ENCODE results near the gene SLC7A6OS. TPM values are rescaled to one million over a fixed set of nuclear protein-coding genes. Genes with fewer than 3 reads are reported as not detected.

SLC7A6OS gene
- total RNA-seq, 2 experiments from 2014 or later = 20.9 to 22.6 TPM

DNA sequence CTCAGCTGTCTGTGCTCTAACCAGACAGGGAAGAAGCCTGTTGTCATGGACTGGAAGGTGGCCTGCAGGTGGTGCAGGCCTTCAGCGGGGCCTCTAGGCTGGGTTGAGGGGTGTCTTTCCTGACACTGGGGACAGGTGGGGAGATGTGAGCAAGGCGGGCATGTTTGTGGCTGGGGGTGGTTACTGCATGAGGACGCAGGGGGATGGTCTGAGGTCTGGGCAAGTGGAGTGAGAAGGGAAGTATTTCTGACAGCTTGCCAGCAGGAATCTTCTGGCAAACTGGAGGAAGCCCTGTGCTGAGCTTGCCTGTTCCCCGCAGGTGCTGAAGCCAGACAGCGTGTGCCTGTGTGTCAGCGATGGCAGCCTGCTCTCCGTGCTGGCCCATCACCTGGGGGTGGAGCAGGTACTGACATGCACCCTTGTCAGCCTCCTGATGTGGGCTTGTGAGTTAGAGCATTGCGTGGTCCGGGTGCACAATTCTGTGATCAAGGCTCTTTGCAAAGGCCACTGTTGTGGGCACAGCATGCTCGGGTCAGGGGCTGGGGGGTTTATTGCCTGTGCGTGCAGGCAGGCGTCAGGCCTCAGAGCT is 36.2 kb upstream of the SLC7A6OS start:
- ChIA-PET POLR2A (interaction anchor here (0.5 kb wide), 1 partner anchor 250 kb away, joined by 6 read pairs; no protein-coding TSS in a partner anchor), CTCF (no interaction called here)

DNA sequence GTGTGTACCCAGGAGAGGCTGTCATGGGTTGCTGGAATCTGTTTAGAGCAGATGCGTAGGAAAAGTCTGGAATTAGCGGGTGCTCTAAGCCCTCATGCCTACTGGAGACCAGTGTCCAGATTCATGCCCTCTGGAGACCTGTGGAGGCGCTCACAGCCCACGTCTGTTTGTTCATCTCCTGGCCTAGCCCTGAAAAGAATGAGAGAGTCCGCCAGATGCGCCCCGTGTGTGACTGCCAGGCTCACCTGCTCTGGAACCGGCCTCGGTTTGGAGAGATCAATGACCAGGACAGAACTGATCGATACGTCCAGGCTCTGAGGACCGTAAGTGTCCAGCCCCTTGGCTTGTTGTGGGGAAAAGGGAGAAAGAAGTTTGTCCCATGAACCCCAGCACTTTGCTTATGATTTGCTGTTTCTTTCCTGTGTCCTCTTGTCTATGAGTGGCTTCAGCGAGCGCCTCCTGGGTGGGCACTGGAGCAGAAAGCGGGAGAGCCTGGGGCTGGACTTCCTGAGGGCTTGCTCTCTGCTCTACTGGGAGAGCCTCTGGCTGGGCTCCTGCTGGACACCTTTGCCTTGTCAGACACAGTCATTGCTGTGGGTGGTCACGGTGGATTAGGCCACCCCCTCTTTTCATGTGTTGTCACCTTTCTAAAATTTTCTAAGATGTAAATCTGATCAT is 35.4 kb upstream of the SLC7A6OS start:
- CTCF ChIA-PET = interaction anchor here (0.8 kb wide), 1 partner anchor 82 kb away, joined by 3 read pairs; the partner anchor contains the start of gene SLC7A6
- POLR2A ChIA-PET = no interaction called here

DNA sequence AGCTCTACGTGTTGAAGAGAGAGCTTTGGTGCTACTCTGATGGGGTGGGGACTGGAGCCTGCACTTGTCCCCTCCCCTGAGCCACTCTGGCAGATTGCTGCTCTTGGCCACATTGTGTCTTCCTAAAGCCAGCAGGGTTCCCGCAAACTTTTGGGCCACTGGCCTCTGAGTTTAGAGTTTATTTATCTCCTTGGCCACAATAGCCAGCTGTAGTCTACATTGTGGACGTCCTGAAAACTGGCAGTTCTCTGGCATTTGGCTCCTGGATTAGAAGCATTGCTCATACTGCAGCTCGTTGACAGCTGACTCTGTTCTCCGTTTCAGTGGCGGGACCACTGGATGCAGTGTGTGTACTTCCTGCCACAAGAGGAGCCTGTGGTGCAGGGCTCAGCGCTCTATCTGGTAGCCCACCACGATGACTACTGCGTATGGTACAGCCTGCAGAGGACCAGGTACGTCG is 34.6 kb upstream of the SLC7A6OS start:
- POLR2A ChIA-PET = no interaction called here

DNA sequence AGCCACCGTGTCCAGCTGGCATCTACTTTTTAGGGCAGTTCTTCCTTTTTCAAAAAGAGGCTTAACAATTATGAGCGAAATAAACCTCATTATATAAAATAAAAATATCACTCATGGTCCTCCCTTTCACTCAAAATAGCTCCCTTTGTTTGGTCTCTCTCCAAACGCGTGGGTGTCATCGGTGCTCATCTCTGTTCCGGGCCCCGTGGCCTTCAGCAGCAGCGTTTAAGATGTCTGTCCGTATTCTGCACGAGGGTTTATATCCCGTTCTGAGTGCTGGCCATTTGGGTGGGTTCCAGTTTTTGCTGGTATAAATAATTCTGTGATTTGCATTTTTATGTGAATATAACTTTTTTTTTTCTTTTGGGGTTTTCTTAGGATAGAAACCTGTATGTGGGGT is 33.5 kb upstream of the SLC7A6OS start:
- CTCF ChIA-PET = interaction anchor here (0.7 kb wide), 2 partner anchors 99 to 1220 kb away, joined by 3 read pairs; partner anchors contain the start of gene PLA2G15
- POLR2A ChIA-PET = no interaction called here

More for the DNA sequence above, 34.6 kb upstream of the SLC7A6OS start:
- CTCF ChIA-PET = interaction anchor here (0.8 to 0.9 kb wide), 2 partner anchors 16 to 81 kb away, joined by 3 read pairs; partner anchors contain the start of gene SLC7A6

DNA sequence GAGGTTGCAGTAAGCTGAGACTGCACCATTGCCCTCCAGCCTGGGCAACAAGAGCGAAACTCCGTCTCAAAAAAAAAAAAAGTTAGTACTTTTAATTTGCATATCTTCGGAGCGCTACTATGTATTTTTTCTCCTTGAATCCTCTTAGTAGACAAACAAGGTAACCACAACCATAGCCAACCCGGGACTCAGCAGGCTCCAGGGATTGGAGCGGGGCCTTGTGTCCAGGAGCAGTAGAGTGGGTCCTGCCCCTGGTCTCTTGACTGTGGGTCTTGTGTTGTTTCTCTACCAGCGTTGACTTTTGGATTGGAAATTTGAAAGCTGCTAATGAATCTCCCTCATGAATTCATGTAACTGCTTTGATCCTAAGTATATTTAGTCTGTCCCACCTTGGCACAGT is 32.4 kb upstream of the SLC7A6OS start:
- CTCF ChIA-PET = interaction anchor here (1.3 to 1.7 kb wide), 2 partner anchors 81 to 167 kb away, joined by 4 to 6 read pairs; no protein-coding TSS in a partner anchor
- POLR2A ChIA-PET = no interaction called here

DNA sequence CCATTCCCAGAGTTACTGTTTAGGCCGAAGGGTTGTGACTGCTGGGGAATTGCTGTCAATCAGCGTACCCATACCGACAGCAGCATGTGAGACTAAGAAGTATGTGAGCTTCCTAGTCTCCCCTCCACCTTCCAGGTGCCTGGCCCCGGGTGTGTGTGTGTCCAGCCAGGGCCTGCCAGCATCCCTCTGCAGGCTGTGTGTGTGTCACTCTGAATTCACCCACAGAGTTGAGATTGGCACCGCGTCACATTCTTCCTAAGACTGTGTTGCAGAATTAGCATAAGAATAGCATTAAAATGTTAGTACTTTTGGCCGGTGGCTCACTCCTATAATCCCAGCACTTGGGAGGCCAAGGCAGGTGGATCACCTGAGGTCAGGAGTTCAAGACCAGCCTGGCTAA is 31.9 kb upstream of the SLC7A6OS start:
- CTCF ChIA-PET = interaction anchor here (1.3 to 1.7 kb wide), 2 partner anchors 81 to 167 kb away, joined by 4 to 6 read pairs; no protein-coding TSS in a partner anchor
- POLR2A ChIA-PET = no interaction called here

DNA sequence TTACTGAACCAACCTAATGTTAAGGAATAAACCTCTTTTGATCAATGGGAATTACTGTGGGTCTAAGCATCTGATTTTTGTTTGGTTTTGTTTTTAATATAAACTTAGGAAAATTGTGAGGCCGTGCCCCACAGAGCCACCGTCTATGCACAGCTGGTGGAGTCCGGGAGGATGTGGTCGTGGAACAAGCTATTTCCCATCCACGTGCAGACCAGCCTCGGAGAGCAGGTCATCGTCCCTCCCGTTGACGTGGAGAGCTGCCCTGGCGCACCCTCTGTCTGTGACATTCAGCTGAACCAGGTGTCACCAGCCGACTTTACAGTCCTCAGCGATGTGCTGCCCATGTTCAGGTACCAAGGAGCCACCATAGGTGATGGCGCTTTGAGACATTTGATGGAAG is 28.5 kb upstream of the SLC7A6OS start:
- ChIA-PET CTCF (interaction anchor here (1.5 to 2.3 kb wide), 3 partner anchors 16 to 78 kb away, joined by 3 to 7 read pairs (median 7); partner anchors contain the start of gene SLC7A6), POLR2A (no interaction called here)

DNA sequence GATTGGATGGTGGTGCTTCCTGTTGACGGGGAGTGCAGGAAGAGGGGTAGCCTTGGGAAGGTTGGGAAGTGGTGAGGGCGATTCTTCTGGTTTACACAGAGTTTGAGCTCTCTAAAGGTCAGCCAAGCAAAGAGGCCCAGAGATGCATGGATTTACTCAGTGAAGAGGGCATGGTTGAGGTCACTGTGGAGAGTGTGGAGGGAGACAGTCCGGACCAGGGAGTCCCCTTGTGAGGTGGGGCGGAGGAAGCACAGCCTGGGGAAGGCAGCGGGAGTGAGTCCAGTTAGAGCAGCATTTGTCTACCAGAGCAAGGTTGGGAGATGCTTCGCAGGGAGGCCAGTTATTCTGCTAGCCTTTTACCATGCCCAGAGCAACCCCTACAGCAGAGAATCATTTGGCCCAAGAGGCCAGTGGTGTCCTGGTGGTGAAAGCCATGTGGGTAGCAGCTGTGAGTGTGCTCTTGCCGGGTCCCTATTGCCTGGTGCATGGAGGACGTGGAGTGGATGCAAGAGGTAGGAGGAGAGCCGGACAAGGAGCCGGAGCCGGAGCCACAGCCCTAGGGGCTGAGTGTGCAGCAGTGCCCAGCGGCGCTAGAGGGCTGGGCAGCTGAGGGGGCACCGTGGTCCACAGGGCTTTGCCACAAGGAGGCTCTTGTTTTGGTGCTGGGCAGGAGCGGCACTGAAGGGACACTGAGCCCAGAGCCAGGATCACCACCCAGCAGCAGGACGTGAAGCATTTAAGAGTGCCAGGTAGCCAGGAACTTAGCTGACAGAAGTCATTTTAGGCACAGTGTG is 27.8 kb upstream of the SLC7A6OS start:
- ChIA-PET POLR2A (no interaction called here), CTCF (interaction anchor here (0.8 to 2.3 kb wide), 4 partner anchors 10 to 77 kb away, joined by 3 to 7 read pairs (median 5); partner anchors contain the start of gene SLC7A6)

DNA sequence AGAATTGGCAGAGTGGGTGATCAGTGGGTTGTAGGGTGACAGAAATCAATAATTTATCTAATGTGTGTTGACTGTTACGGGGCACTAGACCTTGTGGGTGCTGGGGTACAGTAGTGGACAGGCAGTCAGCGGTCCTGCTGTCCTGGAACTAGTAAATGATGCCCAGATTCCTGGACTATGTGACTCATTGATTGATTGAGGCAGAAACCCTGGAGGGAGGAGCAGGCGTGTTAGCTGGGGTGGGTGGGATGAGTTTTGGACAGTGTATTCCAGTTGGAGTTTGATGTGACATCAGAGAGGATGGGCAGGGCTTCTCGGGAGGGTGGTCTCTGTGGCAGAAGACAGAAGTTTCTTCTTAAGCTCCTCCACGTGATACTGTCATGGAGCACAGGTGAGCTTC is 24.4 kb upstream of the SLC7A6OS start:
- POLR2A ChIA-PET = interaction anchor here (0.8 kb wide), 1 partner anchor 71 kb away, joined by 4 read pairs; no protein-coding TSS in a partner anchor
- CTCF ChIA-PET = interaction anchor here (0.9 to 1.2 kb wide), 2 partner anchors 71 to 73 kb away, joined by 3 read pairs; partner anchors contain the start of gene SLC7A6

DNA sequence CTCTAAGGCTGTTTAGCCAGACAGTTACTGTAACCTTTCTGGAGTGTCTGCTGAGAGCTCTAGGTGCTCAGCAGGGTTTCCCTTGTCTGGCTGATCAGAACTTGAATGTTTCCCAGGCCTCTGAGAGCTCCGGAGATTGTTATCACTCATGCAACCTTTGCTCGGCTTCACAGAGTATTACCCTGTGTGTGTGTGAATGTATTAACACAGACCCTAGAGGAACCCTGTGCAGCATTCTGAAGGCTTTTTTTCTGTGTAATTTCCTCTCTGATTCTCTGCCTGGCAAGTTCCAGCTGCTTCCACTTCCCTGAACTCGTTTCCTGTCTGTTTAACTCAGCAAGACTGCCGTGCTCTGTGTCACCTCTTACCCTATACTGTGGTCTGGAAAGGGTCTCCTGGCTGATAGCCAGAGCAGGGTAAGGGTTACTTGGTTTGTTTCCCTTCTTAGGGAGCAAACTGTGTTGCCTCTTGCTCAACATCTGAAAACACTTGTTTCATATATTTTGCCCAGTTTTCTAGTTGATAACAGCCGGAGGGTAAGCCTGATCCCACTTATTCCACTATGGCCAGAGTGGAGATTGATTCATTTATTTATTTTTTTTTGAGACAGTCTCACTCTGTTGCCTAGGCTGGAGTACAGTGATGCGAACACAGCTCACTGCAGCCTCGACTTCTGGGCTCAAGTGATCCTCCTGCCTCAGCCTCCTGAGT is 21.8 kb upstream of the SLC7A6OS start:
- CTCF ChIA-PET = interaction anchor here (2.2 kb wide), 1 partner anchor 71 kb away, joined by 12 read pairs; no protein-coding TSS in a partner anchor
- POLR2A ChIA-PET = no interaction called here

DNA sequence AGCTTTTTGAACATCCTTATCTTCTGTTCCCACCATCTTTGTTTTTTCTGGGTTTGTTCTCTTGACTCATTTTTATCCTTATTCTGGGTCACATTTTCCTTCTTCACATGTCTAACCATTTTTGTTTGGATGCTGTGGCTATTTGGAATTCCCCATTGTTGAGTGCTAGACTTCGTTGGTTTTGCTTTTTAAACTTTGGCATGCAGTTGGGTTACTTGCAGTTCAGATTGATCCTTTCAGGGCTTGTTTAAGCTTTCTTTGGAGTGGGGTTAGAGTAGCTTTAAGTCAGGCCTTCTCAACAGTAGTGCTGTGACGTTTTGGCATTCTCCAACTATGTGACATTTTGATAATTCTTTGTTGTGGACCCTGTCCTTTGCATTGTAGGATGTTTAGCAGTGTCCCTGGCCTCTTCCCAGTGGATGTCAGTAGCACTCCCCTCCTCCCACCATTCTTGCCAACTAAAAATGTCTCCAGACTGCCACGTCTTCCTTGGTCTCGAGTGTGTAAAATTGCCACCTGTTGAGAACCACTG is 21.2 kb upstream of the SLC7A6OS start:
- CTCF ChIA-PET = interaction anchor here (2.2 kb wide), 1 partner anchor 70 kb away, joined by 12 read pairs; no protein-coding TSS in a partner anchor
- POLR2A ChIA-PET = no interaction called here

DNA sequence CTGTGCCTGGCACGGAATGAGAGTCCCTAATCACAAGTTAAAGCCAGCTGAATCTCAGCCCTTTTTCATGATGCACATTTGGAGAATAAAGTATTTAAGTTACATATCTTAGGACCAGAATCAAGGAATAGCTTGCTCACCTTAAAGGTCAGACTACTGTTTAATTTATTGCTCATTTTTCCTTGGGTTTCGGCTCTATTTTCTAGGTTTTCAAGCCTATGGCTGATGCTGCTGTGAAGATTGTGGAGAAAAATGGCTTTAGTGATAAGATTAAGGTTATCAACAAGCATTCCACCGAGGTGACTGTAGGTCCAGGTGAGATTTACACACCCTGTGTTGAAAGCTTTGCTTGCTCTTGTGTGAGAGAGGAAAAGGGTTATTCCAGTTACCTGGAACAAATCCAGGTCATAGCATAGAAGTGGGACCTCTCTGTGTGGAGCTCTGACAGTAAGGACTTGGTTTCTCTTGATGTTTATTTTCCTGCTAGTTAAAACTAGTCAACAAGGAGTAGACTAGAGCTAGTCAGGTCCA is 18.2 kb upstream of the SLC7A6OS start:
- POLR2A ChIA-PET = interaction anchor here (1.4 kb wide), 1 partner anchor 10 kb away, joined by 4 read pairs; no protein-coding TSS in a partner anchor
- CTCF ChIA-PET = interaction anchor here (0.6 to 6.0 kb wide), 25 partner anchors 9 to 192 kb away, joined by 3 to 160 read pairs (median 4); partner anchors contain the start of genes PLA2G15, PRMT7, SLC7A6 and SLC7A6OS

DNA sequence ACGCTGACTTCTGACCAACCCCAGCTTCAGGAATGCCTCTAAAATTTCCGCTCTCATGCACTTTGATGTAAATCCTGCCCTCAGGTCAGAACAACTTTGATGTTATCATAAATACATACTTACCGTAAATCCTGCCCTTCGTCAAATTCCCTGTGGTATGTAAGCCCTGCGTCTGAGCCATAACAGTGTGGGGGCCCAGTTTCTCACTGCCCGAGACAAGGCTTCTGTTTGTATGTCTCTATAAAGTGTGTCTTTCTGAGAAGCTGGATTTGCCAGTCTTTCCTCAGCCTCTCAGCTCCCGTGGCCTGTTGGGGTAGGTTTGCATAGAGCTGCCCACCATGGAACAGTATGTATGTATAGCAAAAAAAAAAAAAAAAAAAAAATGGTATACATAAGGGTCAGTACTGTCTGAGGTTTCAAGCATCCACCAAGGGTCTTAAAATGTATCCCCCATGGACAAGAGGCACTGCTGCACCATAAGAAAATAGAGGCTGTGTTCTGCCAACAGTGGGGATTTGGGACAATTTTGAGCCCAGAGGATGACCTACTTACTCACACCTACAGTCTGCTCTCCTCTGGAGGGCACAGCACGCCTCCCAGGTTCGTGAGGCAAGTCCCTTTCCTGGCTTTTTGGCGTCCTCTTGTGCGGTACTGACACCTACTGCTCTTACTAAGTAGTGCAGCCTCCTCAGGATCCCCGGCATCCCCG is 17.6 kb upstream of the SLC7A6OS start:
- POLR2A ChIA-PET = interaction anchor here (0.6 to 1.4 kb wide), 4 partner anchors 9 to 86 kb away, joined by 3 to 4 read pairs (median 4); no protein-coding TSS in a partner anchor

DNA sequence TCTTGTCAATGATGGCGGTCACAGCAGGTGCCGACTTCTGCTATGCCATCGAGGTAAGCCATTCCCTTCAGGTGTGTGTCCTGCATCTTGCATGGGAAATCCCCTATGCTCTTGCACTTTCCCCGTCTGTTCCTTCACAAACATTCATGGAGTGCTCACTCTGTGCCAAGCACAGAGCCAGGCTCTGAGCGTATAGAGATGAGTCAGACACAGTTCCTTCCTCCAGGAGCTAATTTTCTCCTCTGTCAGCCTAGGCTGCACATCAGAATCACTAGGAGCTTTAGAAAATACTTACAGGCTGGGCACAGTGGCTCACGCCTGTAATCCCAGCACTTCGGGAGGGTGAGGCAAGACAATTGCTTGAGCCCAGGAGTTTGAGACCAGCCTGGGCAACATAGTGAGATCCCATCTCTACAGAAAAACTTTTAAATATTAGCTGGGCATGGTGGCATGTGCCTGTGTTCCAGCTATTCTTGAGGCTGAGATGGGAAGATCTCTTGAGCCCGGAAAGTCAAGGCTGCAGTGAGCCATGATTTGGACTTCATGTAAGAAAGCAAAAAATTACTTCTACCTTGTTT is 14.1 kb upstream of the SLC7A6OS start:
- CTCF ChIA-PET = interaction anchor here (6.0 to 6.1 kb wide), 2 partner anchors 63 to 64 kb away, joined by 64 to 160 read pairs; partner anchors contain the start of gene SLC7A6
- POLR2A ChIA-PET = interaction anchor here (0.6 kb wide), 1 partner anchor 257 kb away, joined by 5 read pairs; no protein-coding TSS in a partner anchor

More for the DNA sequence above, 17.6 kb upstream of the SLC7A6OS start:
- CTCF ChIA-PET = interaction anchor here (0.6 to 6.0 kb wide), 27 partner anchors 9 to 875 kb away, joined by 3 to 160 read pairs (median 3); partner anchors contain the start of genes PLA2G15, PRMT7, SLC7A6 and SLC7A6OS

DNA sequence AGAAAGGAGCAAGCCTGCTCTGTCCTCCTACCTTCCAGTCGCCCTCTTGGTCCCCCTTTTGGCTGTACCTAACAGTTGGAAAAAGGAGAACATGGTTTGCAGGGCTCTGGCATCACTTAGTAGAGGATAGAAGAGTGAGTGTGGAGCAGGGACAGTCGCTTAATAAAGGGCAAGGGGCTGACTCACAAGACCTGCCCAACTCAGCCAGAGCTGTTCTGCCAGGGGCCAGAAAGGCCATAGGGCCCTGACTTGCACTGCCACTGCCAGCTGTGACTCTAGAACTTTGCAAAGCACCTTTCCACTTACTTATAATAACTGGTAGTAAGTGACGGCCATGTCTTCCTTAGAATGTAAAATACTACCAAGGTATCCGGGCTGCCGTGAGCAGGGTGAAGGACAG is 13.6 kb upstream of the SLC7A6OS start:
- POLR2A ChIA-PET = interaction anchor here (0.6 kb wide), 1 partner anchor 256 kb away, joined by 5 read pairs; no protein-coding TSS in a partner anchor
- CTCF ChIA-PET = interaction anchor here (6.1 kb wide), 1 partner anchor 62 kb away, joined by 64 read pairs; the partner anchor contains the start of gene SLC7A6

DNA sequence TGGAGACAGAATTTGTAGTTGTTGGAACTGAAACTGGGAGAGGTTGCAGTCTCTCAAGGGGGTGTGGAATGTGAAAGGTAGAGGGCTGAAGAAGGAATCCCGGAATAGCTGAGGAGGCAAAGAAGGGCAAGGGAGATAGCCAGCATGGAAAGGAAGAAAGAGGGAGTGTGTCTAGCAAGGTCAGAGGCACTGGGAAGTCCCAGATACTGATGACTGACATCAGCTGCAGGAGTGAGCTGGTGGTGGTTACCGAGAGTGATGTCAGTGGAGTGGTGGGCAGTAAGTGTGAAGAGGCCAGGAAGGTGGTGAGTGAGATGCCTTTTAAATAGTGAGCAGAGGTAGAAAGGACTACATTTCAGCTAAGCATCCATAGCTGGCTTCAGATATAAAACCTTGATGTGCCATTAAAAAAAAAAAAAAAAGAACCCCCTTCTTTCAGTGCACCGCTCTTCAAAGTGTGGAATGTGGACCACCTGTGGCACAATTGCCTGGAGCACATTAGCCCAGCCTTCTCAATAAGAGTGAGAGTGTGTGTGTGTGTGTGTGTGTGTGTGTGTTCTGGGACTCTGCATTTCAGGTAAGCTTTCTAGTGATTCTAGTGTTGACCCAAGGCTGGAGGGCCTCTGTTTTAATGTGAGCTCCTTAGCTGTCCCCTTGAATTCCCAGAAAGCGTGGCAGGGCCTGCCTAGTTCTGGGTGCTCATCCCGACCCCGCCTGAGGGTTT is 8.6 kb upstream of the SLC7A6OS start:
- POLR2A ChIA-PET = interaction anchor here (1.0 to 1.3 kb wide), 4 partner anchors 9 to 58 kb away, joined by 4 to 10 read pairs (median 7); partner anchors contain the start of genes PRMT7, SLC7A6 and SLC7A6OS
- CTCF ChIA-PET = interaction anchor here (1.1 to 6.1 kb wide), 4 partner anchors 9 to 57 kb away, joined by 3 to 64 read pairs (median 8); partner anchors contain the start of genes PRMT7, SLC7A6 and SLC7A6OS

Data from activated CD8-positive, alpha-beta memory T cell treated with anti-CD3 and anti-CD28 coated beads for 36 hours (primary cell).